GM03348 (cell line): Measurements from ENCODE around the gene SPINK5.

Experiments used
- DNase-seq: peaks from one replicate; pipeline ENCODE4 v3.0.0; 2012; ENCODE audit warnings: low spot score

The SPINK5 gene

GRCh38 chr5:148091991-148092964 lies 28.5 kb downstream of the SPINK5 start:
- DNase-seq = no peak

GRCh38 chr5:148094336-148094735 lies 30.6 kb downstream of the SPINK5 start:
- no peak for DNase-seq

GRCh38 chr5:148104226-148104625 lies 40.4 kb downstream of the SPINK5 start:
- DNase-seq = no peak

GRCh38 chr5:148107608-148108007 lies 43.8 kb downstream of the SPINK5 start:
- no peak for DNase-seq

- DNase-seq = no peak
Measured at GRCh38 chr5:148113243-148113642, 49.5 kb downstream of the SPINK5 start.

- DNase-seq = no peak
Measured at GRCh38 chr5:148120317-148120716, 56.5 kb downstream of the SPINK5 start.

- DNase-seq = peak; percentile 6
Measured at GRCh38 chr5:148125641-148126040, 61.9 kb downstream of the SPINK5 start.

GRCh38 chr5:148135091-148136048 lies 71.6 kb downstream of the SPINK5 start:
- DNase-seq = no peak

- DNase-seq = no peak
Measured at GRCh38 chr5:148140846-148141245, 77.1 kb downstream of the SPINK5 start.

GRCh38 chr5:148141645-148142044 lies 77.9 kb downstream of the SPINK5 start:
- DNase-seq = no peak

- no peak for DNase-seq
Measured at GRCh38 chr5:148145916-148146315, 82.1 kb downstream of the SPINK5 start.

GRCh38 chr5:148146487-148146886 lies 82.7 kb downstream of the SPINK5 start:
- DNase-seq = no peak

- DNase-seq = no peak
Measured at GRCh38 chr5:148147415-148147814, 83.6 kb downstream of the SPINK5 start.

- no peak for DNase-seq
Measured at GRCh38 chr5:148151872-148152271, 88.1 kb downstream of the SPINK5 start.

GRCh38 chr5:148152781-148153180 lies 89.0 kb downstream of the SPINK5 start:
- DNase-seq = no peak

- DNase-seq = no peak
Measured at GRCh38 chr5:148156609-148157008, 92.8 kb downstream of the SPINK5 start.

GRCh38 chr5:148162038-148162437 lies 98.3 kb downstream of the SPINK5 start:
- DNase-seq = no peak

- no peak for DNase-seq
Measured at GRCh38 chr5:148163345-148163744, 99.6 kb downstream of the SPINK5 start.

GRCh38 chr5:148166550-148167283 lies 102.9 kb downstream of the SPINK5 start:
- no peak for DNase-seq

GRCh38 chr5:148168246-148168645 lies 104.5 kb downstream of the SPINK5 start, which contains the start of gene SPINK14:
Gene SPINK14 (plus strand): TSS chr5:148168546. CDS start chr5:148169733, 1,187 bp downstream.
- no peak for DNase-seq

- no peak for DNase-seq
Measured at GRCh38 chr5:148172377-148172776, 108.6 kb downstream of the SPINK5 start.

- no peak for DNase-seq
Measured at GRCh38 chr5:148176480-148176879, 112.7 kb downstream of the SPINK5 start.
